HG03558 (cell line): Measurements from ENCODE around the gene RNF213.
"Not testable (repeated sequence)": the region's sequence is repeated elsewhere in the genome, so short reads cannot be mapped to it uniquely, and the experiment has no call there.

Experiments used
- ATAC-seq: cut with Tn5 transposase; IDR thresholded peaks from one replicate; pipeline ENCODE4 v1.9.1; 2021; ENCODE audit warnings: moderate number of reproducible peaks; ENCODE audit not compliant: unreplicated experiment; ENCODE audit errors: extremely low read depth

Gene RNF213

GRCh38 chr17:80264205-80265075, 3.8 kb downstream of the RNF213 start:
- ATAC-seq: no peak

- no peak for ATAC-seq
Measured at GRCh38 chr17:80265205-80266068, 4.8 kb downstream of the RNF213 start.

- ATAC-seq: no peak
Measured at GRCh38 chr17:80267391-80267790, 6.7 kb downstream of the RNF213 start.

DNA sequence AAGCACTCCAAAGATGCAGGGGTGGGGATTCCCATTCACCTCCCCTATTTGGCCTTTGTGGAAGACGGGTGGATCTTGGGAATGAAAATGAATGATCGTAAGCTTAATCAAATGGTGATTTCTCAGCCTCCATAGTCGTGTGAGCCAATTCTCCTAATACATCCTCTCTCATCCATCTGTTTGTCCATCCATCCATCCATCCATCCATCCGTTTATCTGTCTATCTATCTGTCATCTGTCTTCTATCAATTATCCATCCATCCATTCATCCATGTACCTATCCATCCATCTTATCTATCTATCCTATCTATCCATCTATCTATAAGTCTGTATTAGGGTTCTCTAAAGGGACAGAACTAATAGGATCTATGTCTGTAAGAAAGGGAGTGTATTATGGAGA, 7.8 kb downstream of the RNF213 start:
- no peak for ATAC-seq

GRCh38 chr17:80269405-80269807, 8.8 kb downstream of the RNF213 start:
- ATAC-seq: no peak

DNA sequence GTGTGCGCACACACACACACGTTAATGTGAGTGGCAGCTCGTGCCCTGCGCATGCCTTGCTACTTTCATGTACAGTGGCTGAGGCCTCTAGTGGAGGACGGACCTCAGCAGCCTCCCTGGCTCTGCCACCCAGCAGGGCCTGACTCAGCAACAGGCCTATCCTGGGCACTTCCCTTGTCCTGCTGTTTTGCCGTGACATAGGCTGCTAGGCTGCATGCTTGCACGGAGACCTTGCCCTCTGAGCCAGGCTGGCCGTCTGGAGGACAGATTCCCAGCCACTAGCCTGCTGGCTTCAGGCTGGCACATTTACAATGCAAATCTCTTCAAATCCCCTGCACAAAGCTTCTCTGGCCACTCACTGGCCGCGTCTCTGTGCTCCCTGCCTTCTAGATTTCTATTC, 9.5 kb downstream of the RNF213 start:
- no peak for ATAC-seq

DNA sequence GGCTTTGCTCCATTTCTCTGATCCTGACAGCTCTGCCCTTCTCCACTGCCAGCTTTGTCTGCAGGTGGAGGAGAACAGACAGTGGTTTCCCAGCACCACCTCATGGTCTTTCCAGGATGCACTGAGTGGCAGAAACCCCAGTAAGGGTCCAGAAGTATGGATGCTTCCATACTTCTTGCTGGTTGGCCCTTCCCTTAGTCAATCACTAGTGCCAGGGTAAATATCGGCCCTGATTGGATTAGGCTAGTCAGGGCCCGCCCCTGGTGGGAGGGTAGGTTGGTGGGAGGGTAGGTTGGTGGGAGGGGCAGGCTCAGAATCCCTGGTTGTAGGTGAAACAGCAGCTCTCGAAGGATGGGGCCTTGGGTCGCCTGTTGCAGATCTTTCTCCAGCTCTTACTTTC, 10.2 kb downstream of the RNF213 start:
- no peak for ATAC-seq

DNA sequence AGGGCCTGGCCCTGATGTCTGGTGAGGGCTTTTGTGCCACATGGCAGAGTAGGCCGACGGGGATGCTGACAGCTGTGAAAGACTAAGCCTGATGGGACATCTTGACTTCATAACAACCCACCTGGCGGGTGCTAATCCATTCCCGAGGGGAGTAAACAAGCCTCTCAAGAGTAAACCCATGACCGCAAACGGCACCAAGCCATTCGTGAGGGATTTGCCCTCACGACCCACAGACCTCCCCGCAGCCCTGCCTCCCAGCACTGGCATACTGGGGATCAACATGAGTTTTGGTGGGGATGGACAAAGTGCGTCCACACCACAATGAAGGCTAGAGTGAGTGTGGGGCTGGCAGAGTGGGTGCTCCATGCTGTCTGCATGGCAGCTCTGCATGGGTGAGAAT, 11.7 kb downstream of the RNF213 start:
- ATAC-seq: no peak

GRCh38 chr17:80274331-80274730, 13.7 kb downstream of the RNF213 start:
- ATAC-seq: no peak

DNA sequence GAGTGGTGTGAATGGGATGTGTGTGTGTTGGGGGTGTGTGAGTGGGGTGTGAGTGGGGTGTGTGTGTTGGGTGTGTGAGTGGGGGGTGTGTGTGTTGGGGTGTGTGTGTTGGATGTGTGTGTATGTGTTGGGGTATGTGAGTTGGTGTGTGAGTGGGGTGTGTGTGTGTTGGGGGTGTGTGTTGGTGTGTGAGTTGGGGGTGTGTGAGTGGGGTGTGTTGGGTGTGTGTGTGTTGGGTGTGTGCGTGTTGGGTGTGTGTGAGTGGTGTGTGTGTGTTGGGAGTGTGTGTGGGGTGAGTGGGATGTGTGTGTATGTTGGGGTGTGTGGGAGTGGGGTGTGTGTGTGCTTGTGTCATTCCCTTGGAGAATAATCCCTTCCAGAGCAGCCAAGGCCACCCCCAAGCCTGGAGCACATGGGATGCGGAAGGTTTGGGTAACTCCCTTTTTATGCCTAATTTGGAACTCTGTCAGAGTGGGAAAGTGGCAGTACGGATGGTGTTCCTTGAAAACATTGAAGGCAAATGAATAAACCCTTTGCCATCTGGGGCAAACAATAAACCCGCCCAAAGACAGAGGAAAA, 14.3 kb downstream of the RNF213 start:
- ATAC-seq: no peak

GRCh38 chr17:80275857-80276256, 15.2 kb downstream of the RNF213 start:
- not testable (repeated sequence) for ATAC-seq

- ATAC-seq: no peak
Measured at GRCh38 chr17:80277751-80278671, 17.4 kb downstream of the RNF213 start.

- no peak for ATAC-seq
Measured at GRCh38 chr17:80279895-80280294, 19.2 kb downstream of the RNF213 start.

DNA sequence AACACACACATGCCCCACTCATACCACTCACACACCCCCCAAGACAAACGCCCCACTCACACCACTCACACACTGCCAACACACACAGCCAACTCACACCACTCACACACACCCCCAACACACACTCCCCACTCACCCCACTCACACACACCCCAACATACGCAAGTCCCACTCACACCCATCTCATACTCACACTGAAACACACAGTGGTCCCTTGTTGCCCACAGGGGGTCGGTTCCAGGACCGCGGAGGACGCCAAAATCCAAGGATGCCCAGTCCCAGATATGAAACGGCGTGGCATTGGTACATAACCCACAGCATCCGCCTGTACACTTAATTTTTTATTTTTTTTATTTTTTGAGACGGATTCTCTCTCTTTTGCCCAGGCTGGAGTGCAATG, 20.9 kb downstream of the RNF213 start:
- ATAC-seq: no peak

DNA sequence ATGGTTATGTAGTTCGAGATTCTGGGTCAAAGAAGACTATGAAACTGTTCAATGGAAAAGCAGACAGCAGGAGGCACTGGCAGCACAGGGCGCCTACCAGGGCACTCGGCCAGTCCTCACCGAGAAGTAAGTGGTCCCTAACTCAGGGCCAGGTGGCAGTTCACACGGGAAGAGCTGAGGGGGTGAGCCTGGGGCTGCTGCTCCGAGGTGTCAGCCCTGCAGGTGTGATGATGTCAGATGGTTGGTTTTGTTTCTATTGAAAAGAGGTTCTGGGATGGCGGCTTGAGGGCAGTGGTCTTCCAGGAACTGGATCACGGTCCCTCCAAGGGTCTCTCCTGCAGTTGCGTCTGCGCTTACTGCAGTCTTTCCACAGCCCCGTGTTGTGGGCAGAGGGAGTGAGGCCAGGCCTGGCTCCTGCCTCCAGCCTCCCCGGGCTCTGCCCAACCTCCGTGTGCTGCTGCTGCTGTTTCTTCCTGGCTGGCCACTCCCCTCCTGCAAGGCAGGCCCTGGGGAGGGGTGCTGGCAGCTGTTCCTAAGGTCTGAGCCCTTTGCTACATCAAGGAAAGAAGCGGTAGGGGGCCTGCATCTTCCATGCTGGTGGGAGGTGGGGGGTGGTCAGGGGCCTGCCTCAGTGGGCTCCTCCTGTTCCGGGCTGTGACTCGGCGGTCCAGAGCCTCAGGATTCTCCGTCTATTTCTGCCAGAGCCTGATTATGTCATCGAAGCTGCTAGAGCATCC, 22.6 kb downstream of the RNF213 start:
- ATAC-seq: no peak

DNA sequence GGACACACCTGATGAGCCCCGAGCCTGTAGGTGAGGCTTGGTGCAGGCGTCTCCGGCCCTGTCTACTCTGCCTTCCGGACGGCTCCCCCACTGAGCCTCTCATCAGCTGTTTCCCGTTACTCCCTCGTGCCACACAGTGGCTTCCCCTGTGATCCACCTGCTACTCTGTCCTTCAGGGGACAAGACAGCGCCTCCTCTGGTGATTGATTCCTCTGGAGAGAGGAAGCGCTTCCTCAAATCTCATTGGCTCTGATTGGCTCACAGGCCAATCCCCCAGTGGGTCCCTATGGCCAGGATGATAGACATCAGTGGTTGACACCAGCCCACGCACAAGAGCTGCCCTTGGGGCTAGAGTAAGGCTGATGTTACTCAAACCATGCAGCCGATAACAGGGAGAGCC, 24.0 kb downstream of the RNF213 start:
- no peak for ATAC-seq

DNA sequence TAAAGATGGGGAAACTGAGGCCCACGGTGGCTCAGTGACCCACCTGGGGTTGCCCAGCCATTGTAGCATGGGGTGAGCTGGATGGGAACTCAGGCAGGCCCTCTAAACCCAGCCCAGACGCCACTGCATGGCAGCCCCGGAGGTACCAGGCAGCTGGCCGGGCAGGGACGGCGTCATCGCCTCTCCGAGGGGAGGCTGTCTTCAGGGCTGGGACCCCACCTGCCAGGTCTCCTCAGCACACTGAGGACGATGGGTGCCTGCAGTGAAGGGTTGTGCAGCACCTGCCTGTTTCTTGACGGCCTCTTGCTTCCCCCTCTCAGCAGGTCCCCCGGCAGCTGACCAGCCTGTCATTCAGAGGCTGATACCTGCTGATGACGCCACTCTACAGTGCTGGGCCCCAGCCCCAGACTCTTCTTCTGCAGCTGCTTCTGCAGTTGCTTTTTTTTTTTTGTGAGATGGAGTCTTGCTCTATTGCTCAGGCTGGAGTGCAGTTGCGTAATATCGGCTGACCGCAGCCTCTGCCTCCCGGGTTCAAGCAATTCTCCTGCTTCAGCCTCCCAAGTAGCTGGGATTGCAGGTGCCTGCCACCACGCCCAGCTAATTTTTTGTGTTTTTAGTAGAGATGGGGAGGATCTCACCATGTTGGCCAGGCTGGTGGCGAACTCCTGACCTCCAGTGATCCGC, 24.7 kb downstream of the RNF213 start:
- ATAC-seq: no peak

DNA sequence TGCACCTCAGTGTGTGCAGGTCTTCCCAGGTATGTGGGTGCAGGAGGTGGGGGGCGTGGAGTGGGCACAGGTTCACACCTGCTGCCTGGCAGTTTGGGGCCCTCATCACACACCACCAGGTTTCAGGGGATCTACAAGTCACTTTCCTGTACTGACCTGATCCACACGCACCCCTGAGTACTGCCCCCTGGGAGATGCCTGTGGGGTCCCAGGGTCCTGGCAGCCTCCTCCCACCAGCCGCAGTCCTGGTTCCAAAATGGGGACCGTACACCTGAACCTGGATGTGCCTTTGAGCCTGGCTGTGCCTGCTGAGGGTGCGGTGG, 25.9 kb downstream of the RNF213 start:
- ATAC-seq: no peak

DNA sequence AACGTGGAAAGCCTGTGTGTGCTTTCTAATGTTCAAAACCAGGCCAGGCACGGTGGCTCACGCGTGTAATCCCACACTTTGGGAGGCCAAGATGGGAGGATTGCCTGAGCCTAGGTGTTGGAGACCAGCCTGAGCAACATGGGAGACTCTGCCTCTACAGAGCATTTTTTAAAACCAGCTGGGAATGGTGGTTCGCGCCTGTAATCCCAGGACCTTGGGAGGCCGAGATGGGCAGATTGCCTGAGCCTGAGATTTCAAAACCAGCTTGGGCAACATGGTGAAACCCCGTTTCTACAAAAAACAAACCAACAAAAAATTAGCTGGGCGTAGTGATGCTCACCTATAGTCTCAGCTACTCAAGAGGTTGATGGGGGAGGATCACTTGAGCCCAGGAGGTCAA, 26.4 kb downstream of the RNF213 start:
- no peak for ATAC-seq
